ENCODE data around the gene RCN1. TPM values are rescaled to one million over a fixed set of nuclear protein-coding genes. Genes with fewer than 3 reads are reported as not detected.

The RCN1 gene
- total RNA-seq, 5 donors from 2014 or later (not counting 1 experiment from before 2014, with no cell fraction given): 7.3 to 12.2 (median 9.6) TPM

GRCh38 chr11:32082346-32082986 lies 8.4 kb upstream of the RCN1 start:
- Mint-ChIP-seq H3K4me1 (no peaks in the 10 kb centered on the region), H3K4me3 (no peak overlapping the region), H3K27me3 (peaks cover 15 to 22% of the 10 kb centered on the region in 2 donors), H3K27ac (no peak overlapping the region), H3K9me3 (no peaks in the 10 kb centered on the region), H3K36me3 (no peaks in the 10 kb centered on the region)
- no peaks in the 10 kb centered on the region for H3K9me3 ChIP-seq
- peaks cover 0 to 3% of the 10 kb centered on the region in 2 experiments for H3K27me3 ChIP-seq (replicated peaks in 1 of 2; ENCODE audit: control insufficient read depth in 2 of 2, extremely low read depth in 1 of 2, insufficient read depth in 2 of 2, low read length in 1 of 2)
- ChIA-PET POLR2A (no interaction called here), CTCF (no interaction called here)
- H3K36me3 ChIP-seq (ENCODE audit: control insufficient read depth in 2 of 2, extremely low read depth in 1 of 2, insufficient read depth in 1 of 2, low read length in 1 of 2): no peaks in the 10 kb centered on the region
- WGBS (ENCODE audit: insufficient coverage): 52% methylated on average over 3 of the region's 5 CpGs
- no peak overlapping the region for H3K27ac ChIP-seq (ENCODE audit: low read length)
- ATAC-seq (replicated peaks in 1 of 4) (no peak), DNase-seq (no peak)
- no peak overlapping the region for H3K4me3 ChIP-seq (ENCODE audit: control insufficient read depth in 1 of 2, extremely low read depth in 1 of 2, low read length in 1 of 2)
- H3K4me1 ChIP-seq (ENCODE audit: control insufficient read depth in 1 of 2, extremely low read depth in 1 of 2, insufficient read depth in 2 of 2, low read length in 2 of 2): no peaks in the 10 kb centered on the region

DNA sequence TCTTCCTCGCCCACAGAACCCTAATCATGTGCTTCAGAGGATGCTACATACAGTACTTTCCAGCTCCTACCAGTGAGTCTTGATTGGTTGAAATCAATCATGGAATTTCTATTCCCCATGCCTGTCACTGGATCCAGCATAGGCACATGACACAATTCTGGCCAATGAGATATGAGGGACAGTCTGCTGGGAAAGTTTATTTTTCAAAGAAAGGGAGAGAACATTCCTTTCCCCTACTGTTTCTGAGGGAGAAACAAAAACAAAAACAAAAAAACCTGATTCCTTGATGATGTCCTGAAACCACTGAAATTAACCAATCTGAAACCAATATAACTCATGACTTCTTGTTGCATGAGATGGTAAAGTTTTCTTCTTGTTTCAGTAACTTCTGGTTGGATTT lies 3.3 kb upstream of the RCN1 start:
- H3K27ac ChIP-seq (ENCODE audit: low read length): no peak overlapping the region
- Mint-ChIP-seq H3K36me3 (no peaks in the 10 kb centered on the region), H3K9me3 (no peaks in the 10 kb centered on the region), H3K27ac (no peak overlapping the region), H3K27me3 (peaks cover 18 to 23% of the 10 kb centered on the region in 2 donors), H3K4me3 (no peak overlapping the region), H3K4me1 (peaks cover 3 to 15% (median 12%) of the 10 kb centered on the region in 3 donors)
- ATAC-seq (replicated peaks in 1 of 4) (no peak), DNase-seq (no peak)
- peaks cover 2 to 15% of the 10 kb centered on the region in 2 experiments for H3K4me1 ChIP-seq (ENCODE audit: control insufficient read depth in 1 of 2, extremely low read depth in 1 of 2, insufficient read depth in 2 of 2, low read length in 2 of 2)
- no peak overlapping the region for H3K4me3 ChIP-seq (ENCODE audit: control insufficient read depth in 1 of 2, extremely low read depth in 1 of 2, low read length in 1 of 2)
- ChIA-PET CTCF (no interaction called here), POLR2A (no interaction called here)
- H3K36me3 ChIP-seq (ENCODE audit: control insufficient read depth in 2 of 2, extremely low read depth in 1 of 2, insufficient read depth in 1 of 2, low read length in 1 of 2): no peaks in the 10 kb centered on the region
- H3K9me3 ChIP-seq: no peaks in the 10 kb centered on the region
- WGBS (ENCODE audit: insufficient coverage): no CpG with 5 or more reads among the region's 1 CpG
- H3K27me3 ChIP-seq (replicated peaks in 1 of 2; ENCODE audit: control insufficient read depth in 2 of 2, extremely low read depth in 1 of 2, insufficient read depth in 2 of 2, low read length in 1 of 2): peaks cover 0 to 12% of the 10 kb centered on the region in 2 experiments

DNA sequence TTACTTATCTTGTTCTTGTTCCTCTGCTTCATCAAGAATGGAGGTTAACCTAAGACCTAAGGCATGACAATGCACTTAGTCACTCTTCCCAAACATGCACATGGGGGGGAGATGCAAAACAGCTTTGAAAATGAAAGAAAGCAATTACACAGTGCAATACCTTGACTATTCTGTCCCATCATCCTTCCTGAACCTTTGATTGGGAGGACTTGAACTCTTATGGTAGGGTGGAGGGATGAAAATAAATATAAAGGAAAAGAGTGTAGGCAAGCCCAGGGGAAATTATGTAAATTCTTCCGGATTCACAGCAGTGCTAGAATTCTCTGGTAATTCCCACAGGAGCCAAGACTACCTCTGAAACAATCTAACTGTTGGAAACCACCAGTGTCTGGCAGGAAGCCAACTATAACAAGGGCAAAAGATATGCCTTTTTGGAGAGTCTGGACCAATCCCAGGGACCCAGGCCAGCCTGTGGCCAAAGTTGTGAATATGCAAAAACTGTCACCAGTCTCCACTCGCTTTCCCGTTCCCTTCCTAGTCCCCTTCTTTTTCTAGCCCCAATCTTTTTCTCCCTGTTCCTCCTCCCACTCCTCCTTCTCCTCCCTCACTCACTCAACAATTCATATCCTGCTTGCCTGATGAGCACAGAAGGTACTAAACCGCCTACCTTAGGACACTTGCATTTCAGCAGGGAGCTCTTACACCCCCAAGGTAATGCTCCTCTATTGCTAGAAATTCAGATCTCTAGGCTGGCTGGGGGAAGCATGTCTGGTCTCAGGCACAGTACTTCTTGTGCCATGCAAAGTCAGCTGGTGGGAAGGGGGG lies 2.5 kb upstream of the RCN1 start:
- no peaks in the 10 kb centered on the region for H3K9me3 ChIP-seq
- peaks cover 0 to 12% of the 10 kb centered on the region in 2 experiments for H3K27me3 ChIP-seq (replicated peaks in 1 of 2; ENCODE audit: control insufficient read depth in 2 of 2, extremely low read depth in 1 of 2, insufficient read depth in 2 of 2, low read length in 1 of 2)
- WGBS (ENCODE audit: insufficient coverage): 37% methylated on average over 3 of the region's 4 CpGs
- Mint-ChIP-seq H3K4me3 (no peak overlapping the region), H3K27ac (no peak overlapping the region), H3K9me3 (no peaks in the 10 kb centered on the region), H3K4me1 (peaks cover 10 to 22% (median 19%) of the 10 kb centered on the region in 3 donors), H3K36me3 (no peaks in the 10 kb centered on the region), H3K27me3 (peaks cover 18 to 23% of the 10 kb centered on the region in 2 donors)
- POLR2A ChIA-PET: no interaction called here
- CTCF ChIA-PET: interaction anchor here (0.5 to 0.6 kb wide), 2 partner anchors 10 to 245 kb away, joined by 5 to 9 read pairs; no protein-coding TSS in a partner anchor
- H3K4me3 ChIP-seq (ENCODE audit: control insufficient read depth in 1 of 2, extremely low read depth in 1 of 2, low read length in 1 of 2): no peak overlapping the region
- no peaks in the 10 kb centered on the region for H3K36me3 ChIP-seq (ENCODE audit: control insufficient read depth in 2 of 2, extremely low read depth in 1 of 2, insufficient read depth in 1 of 2, low read length in 1 of 2)
- H3K4me1 ChIP-seq (ENCODE audit: control insufficient read depth in 1 of 2, extremely low read depth in 1 of 2, insufficient read depth in 2 of 2, low read length in 2 of 2): peaks cover 2 to 23% of the 10 kb centered on the region in 2 experiments
- DNase-seq (peak in 1 of 35 experiments; percentile 15), ATAC-seq (replicated peaks in 1 of 4) (no peak)
- H3K27ac ChIP-seq (ENCODE audit: low read length): no peak overlapping the region

DNA sequence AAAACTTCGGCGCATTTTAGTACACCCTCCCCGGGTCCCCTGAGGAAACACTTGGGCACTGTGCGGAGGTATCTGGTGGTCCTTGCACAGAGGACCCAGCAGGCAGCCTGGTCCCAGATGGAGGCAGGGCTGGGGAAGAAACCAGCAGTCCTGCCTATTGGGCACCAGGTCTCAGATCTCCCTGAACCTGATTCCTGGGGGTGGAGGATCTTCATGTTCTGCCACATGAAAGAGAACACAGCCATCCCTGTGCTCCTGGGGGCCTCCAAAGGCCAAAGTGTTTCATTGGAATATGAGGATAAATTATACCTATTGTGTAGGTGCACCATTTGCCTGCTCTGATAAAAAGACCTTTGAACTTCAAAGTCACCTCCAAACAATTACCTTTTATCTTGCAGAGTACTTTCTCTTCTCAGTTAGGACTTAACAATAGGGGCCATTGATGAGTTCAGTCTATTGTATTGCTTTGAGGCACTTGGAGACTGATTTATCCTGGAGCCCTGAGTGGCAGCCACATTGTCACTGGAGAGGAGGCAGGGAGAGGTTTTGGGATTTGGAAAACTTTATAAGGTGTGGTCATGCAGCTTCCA lies 1.8 kb downstream of the RCN1 start:
- peaks cover 13% of the 10 kb centered on the region for H3K36me3 Mint-ChIP-seq
- DNase-seq: no peak
- H3K4me1 ChIP-seq (ENCODE audit: control insufficient read depth in 1 of 2, extremely low read depth in 1 of 2, insufficient read depth in 2 of 2, low read length in 2 of 2): peaks cover 2 to 26% of the 10 kb centered on the region in 2 experiments
- no peaks in the 10 kb centered on the region for H3K9me3 ChIP-seq
- ChIA-PET POLR2A (no interaction called here), CTCF (no interaction called here)
- H3K27ac ChIP-seq (ENCODE audit: low read length): no peak overlapping the region
- no peak for ATAC-seq (replicated peaks in 1 of 4)
- H3K27me3 ChIP-seq (replicated peaks in 1 of 2; ENCODE audit: control insufficient read depth in 2 of 2, extremely low read depth in 1 of 2, insufficient read depth in 2 of 2, low read length in 1 of 2): peaks cover 0 to 9% of the 10 kb centered on the region in 2 experiments
- peaks cover 2 to 3% of the 10 kb centered on the region in 2 donors for H3K27me3 Mint-ChIP-seq
- peaks cover 23 to 40% (median 27%) of the 10 kb centered on the region in 3 donors for H3K4me1 Mint-ChIP-seq
- H3K4me3 Mint-ChIP-seq: peak overlapping the region; percentile 76 to 82 (median 76)
- no peaks in the 10 kb centered on the region for H3K36me3 ChIP-seq (ENCODE audit: control insufficient read depth in 2 of 2, extremely low read depth in 1 of 2, insufficient read depth in 1 of 2, low read length in 1 of 2)
- H3K4me3 ChIP-seq (ENCODE audit: control insufficient read depth in 1 of 2, extremely low read depth in 1 of 2, low read length in 1 of 2): peak overlapping the region in 1 of 2 donors; percentile 19
- WGBS (ENCODE audit: insufficient coverage): 93% methylated on average over 4 of the region's 4 CpGs
- no peaks in the 10 kb centered on the region for H3K9me3 Mint-ChIP-seq
- H3K27ac Mint-ChIP-seq: peak overlapping the region in 1 of 2 donors; percentile 55

DNA sequence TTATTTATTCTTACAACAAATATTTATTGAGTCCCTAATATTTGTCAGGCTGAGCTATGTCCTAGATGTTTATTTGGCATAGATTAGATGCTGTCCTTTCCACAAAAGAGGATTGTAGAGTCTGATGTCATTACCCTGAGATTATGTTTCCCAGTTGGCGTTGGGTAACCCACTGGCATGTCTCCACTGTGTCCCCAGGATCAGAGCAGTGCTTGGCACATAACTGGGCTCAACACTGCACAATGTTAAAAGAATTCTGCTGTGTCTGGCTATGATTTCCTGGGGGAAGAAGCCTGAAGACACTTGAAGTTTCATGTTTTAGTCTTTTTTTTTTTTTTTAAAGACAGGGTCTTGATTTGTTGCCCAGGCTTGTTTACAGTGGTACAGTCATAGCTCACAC lies 4.0 kb downstream of the RCN1 start:
- H3K4me1 ChIP-seq (ENCODE audit: control insufficient read depth in 1 of 2, extremely low read depth in 1 of 2, insufficient read depth in 2 of 2, low read length in 2 of 2): peaks cover 2 to 39% of the 10 kb centered on the region in 2 experiments
- no peaks in the 10 kb centered on the region for H3K9me3 ChIP-seq
- Mint-ChIP-seq H3K27ac (no peak overlapping the region), H3K9me3 (no peaks in the 10 kb centered on the region), H3K36me3 (peaks cover 28% of the 10 kb centered on the region), H3K4me1 (peaks cover 29 to 48% (median 33%) of the 10 kb centered on the region in 3 donors), H3K27me3 (no peaks in the 10 kb centered on the region), H3K4me3 (no peak overlapping the region)
- POLR2A ChIA-PET: no interaction called here
- DNase-seq (no peak), ATAC-seq (replicated peaks in 1 of 4) (no peak)
- CTCF ChIA-PET: interaction anchor here in 1 of 2 donors (0.9 kb wide), 1 partner anchor 81 kb away, joined by 3 read pairs; no protein-coding TSS in a partner anchor
- H3K27ac ChIP-seq (ENCODE audit: low read length): no peak overlapping the region
- 100% methylated on average over 1 of the region's 1 CpG for WGBS (ENCODE audit: insufficient coverage)
- no peak overlapping the region for H3K4me3 ChIP-seq (ENCODE audit: control insufficient read depth in 1 of 2, extremely low read depth in 1 of 2, low read length in 1 of 2)
- peaks cover 0 to 6% of the 10 kb centered on the region in 2 experiments for H3K27me3 ChIP-seq (replicated peaks in 1 of 2; ENCODE audit: control insufficient read depth in 2 of 2, extremely low read depth in 1 of 2, insufficient read depth in 2 of 2, low read length in 1 of 2)
- H3K36me3 ChIP-seq (ENCODE audit: control insufficient read depth in 2 of 2, extremely low read depth in 1 of 2, insufficient read depth in 1 of 2, low read length in 1 of 2): peaks cover 0 to 7% of the 10 kb centered on the region in 2 donors

DNA sequence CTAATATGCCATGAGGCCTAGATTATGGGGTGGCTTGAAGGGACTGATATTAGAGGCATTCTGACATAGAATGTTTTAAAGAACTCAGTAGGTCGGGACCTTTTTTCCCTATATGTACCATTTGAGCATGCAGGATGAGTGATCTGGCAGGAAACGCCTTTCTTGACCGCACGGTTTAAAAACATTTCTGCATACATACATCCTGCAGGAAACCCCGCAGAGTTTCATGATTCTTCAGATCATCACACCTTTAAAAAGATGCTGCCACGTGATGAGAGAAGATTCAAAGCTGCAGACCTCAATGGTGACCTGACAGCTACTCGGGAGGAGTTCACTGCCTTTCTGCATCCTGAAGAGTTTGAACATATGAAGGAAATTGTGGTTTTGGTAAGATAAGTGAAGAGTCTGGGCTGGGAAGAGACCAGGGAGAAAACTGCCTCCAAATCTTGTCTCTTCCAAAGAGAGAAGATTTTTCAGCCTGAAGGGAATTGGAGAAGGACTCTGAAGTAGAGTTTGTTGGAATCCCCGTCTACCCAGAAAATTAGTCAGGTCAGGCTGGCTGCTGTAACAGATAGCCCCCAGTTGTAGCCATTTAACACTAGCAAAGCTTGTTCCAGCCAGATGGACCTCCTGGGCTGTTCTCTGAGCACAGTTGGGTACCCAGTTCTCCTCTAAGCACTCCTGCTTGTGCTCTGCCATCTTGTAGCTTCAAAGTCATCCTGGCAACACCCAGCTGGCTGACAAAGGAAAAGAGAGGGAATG lies 7.4 kb downstream of the RCN1 start:
- H3K27ac ChIP-seq (ENCODE audit: low read length): no peak overlapping the region
- POLR2A ChIA-PET: no interaction called here

More for the DNA sequence above, 7.4 kb downstream of the RCN1 start:
- Mint-ChIP-seq H3K27me3 (no peaks in the 10 kb centered on the region), H3K4me3 (no peak overlapping the region), H3K4me1 (peaks cover 14 to 28% (median 18%) of the 10 kb centered on the region in 3 donors), H3K36me3 (peaks cover 57% of the 10 kb centered on the region), H3K27ac (peak overlapping the region in 1 of 2 donors; percentile 20), H3K9me3 (no peaks in the 10 kb centered on the region)
- 30% methylated on average over 4 of the region's 8 CpGs for WGBS (ENCODE audit: insufficient coverage)
- DNase-seq (no peak), ATAC-seq (replicated peaks in 1 of 4) (no peak)
- H3K36me3 ChIP-seq (ENCODE audit: control insufficient read depth in 2 of 2, extremely low read depth in 1 of 2, insufficient read depth in 1 of 2, low read length in 1 of 2): peaks cover 2 to 26% of the 10 kb centered on the region in 2 donors
- CTCF ChIA-PET: interaction anchor here in 1 of 2 donors (0.7 kb wide), 1 partner anchor 8 kb away, joined by 4 read pairs; no protein-coding TSS in a partner anchor
- H3K4me3 ChIP-seq (ENCODE audit: control insufficient read depth in 1 of 2, extremely low read depth in 1 of 2, low read length in 1 of 2): no peak overlapping the region
- no peaks in the 10 kb centered on the region for H3K27me3 ChIP-seq (replicated peaks in 1 of 2; ENCODE audit: control insufficient read depth in 2 of 2, extremely low read depth in 1 of 2, insufficient read depth in 2 of 2, low read length in 1 of 2)
- peaks cover 0 to 16% of the 10 kb centered on the region in 2 experiments for H3K4me1 ChIP-seq (ENCODE audit: control insufficient read depth in 1 of 2, extremely low read depth in 1 of 2, insufficient read depth in 2 of 2, low read length in 2 of 2)
- no peaks in the 10 kb centered on the region for H3K9me3 ChIP-seq
